HG02885 (cell line): ENCODE measurements around the gene ATR.
"Not testable (repeated sequence)": the region's sequence is repeated elsewhere in the genome, so short reads cannot be mapped to it uniquely, and the experiment has no call there.

ENCODE experiments used
- ATAC-seq: cut with Tn5 transposase; IDR thresholded peaks from one replicate; pipeline ENCODE4 v1.9.1; 2021; ENCODE audit warnings: mild to moderate bottlenecking; ENCODE audit not compliant: unreplicated experiment, poor library complexity

ATR gene

DNA sequence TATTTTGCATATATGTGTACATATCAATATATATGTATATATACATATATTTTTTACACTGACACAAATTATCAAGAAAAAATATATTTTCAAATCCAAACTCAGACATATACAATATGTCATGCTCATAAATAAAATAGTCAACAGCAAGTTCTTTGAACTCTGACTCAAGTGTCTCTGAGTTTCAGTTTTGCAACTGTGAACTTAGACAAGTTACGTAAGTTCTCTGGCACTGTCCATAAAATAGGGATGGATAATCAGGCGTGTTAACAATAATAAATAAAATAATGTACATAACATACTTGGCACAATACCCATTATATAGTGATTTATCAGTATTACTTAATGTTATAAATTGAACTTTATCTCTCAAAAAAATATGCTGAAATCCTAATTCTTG lies 118.6 kb downstream of the ATR start:
- ATAC-seq, result no peak

DNA sequence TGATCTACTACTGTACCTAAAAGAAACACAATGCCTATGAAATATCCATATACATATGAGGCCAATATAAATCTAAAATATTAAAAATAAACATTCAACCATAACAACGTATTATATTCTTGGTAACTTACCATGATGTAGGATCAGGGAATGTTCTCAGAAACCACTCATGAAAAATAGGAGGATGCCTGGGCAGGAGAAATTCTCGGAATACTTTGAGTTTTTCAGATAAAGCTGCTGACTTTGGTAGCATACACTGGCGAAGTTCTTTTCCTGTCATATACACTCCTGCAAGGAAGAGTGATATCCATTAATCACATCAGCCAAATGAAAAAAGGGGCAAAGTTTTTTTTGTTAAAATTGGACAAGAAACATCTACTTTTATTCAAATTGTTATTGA lies 119.4 kb downstream of the ATR start:
- ATAC-seq, result no peak

DNA sequence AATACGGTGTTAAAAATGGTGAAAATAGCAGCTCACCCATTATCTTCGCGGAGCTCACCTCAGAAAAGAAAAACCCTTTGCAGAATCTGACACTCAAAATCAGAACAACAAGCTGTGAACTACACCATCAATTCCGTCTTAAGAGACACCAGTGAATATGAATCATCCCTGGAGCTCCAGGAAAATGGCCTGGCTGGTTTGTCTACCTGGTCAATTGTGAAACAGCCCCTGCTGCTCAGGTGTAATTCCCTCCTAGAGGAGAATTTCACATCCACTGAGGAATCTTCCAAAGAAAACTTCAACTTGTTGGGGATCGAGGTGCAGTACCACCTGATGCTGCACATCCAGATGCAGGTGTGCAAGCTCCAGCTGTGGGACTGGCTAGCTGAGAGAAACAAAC lies 127.7 kb downstream of the ATR start:
- ATAC-seq, result no peak

DNA sequence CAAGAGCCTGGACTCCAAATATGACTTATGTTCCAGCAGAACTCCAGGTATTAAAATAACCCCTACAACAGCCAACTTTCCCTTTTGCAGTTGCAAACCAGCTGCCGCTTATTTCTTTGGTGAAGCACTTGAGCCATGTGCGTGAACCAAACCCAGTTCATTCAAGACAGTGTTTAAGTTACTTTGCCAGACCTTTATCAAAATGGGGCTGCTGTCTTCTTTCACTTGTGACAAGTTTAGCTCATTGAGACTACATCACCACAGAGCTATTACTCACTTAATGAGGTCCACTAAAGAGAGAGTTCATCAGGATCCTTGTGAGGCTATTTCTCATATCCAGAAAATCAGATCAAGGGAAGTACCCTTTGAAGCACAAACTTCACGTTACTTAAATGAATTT lies 128.3 kb downstream of the ATR start:
- no peak for ATAC-seq

DNA sequence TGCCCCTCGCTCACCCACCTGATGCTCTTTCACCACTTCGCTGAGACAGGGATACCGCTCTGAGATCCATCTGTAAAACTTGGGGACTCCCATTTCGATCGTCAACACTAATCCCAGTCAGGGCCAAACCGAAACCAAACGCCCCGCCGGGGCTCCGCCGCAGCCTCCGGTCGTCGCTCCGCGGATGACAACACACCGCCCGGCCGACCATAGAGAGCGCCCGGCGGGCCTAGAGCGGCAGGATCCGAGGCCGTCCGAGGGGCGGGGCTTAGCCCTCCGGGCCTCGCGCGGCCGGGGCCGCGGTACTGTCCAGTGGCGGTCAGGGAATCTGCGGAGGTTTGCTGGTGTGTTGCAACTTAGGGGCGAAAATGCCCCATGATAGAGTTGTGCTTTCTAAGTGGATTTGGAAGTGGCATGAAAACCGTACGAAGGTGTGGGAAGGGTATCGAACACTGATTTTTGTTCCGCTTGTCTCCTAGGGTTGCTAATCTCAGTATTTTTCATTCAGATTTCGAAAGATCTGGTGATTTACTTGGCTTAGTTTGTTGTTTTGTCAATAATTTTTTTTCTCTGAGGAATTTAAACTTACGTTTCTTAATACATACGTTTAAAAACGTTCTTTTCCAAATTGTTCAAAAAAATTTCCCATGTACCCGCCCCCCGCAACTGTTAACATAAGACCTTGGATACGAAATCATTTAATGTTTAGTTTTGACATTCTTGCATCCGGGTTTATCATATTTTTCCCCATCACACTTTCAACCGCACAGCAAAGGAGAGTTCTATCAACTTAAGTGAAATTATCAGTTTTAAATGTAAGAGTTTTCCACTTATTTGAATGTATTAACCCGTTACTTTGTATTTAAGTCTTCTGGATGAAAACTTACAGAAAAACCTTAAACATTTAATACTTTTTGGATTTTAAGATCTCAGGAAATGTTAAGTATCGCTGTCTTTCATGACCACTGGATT lies 130.4 kb downstream of the ATR start, which contains the start of gene XRN1:
TSS of gene XRN1 (minus strand) at position 186 of the 972 bp plus-strand sequence. CDS start at position 93, 93 bp downstream.
- peak; percentile 91 for ATAC-seq

DNA sequence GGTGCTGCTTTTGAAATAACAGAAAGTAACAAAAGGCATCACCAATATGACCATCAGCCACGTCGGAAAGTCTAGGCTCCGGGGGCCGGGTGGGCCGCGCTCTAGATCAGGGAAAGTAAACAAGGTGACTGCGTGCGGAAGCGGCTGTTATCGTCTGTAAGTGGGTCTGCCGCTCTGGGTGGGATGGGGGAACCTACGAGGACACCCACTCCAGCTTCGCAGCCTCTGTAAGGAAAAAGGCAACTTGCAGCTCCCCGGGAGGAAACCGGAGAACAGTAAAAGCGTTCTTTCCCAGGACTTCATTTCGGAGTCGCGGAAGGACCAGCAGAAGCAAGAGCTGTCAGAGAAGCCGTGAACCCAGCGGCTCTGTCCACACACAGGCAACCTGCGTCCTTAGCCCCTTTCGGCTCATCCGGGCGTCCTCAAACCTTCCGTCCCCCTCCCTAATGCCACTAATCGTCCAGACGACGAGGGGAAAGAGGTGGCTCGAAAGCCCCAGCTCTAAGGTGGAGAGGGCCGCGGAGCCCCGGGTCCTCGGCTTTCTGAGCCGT lies 131.2 kb downstream of the ATR start:
- ATAC-seq, result peak; percentile 29

DNA sequence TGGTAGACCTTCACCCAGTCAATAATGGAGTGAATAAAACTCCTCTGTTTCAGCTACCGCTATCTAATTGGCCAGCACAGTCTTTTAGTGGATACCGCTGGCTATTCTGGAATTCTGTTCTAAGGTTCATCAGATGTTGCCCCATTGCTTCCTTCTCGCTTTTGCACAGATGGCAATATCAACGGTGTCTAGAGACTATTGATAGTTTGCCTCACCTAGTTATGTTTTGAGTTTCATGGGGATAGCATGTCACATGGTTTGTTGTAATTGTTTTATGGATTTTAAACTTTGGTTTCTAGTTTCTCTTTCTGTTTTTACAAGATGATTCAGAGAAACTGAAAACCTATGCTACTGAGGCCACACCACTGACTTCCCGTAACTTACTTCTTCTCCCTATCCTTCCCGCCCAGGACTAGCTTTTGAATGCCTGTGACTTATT lies 132.7 kb downstream of the ATR start:
- ATAC-seq, result peak; percentile 52

DNA sequence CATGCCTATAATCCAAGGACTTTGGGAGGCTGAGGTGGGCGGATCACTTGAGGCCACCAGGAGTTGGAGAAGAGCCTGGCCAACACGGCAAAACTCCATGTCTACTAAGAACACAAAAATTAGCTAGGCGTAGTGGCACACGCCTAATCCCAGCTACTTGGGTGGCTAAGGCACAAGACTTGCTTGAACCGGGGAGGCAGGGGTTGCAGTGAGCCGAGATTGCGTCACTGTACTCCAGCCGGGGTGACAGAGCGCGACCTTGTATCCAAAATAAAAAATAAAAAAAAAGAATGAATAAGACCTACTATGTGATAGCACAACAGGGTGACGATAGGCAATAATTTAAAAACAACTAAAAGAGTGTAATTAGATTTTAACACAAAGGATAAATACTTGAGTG lies 134.2 kb downstream of the ATR start:
- no peak for ATAC-seq

DNA sequence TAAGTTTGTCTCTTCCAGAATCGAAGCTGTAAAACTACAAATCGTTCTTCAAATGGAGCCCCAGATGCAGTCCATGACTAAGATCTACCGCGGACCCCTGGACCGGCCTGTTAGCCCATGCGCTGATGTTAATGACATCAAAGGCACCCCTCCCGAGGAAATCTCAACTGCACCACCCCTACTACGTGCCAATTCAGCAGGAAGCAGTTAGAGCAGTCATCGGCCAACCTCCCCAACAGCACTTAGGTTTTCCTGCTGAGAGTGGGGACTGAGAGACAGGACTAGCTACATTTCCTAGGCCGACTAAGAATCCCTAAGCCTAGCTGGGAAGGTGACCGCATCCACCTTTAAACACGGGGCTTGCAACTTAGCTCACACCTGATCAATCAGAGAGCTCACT lies 135.5 kb downstream of the ATR start:
- ATAC-seq, result not testable (repeated sequence)

DNA sequence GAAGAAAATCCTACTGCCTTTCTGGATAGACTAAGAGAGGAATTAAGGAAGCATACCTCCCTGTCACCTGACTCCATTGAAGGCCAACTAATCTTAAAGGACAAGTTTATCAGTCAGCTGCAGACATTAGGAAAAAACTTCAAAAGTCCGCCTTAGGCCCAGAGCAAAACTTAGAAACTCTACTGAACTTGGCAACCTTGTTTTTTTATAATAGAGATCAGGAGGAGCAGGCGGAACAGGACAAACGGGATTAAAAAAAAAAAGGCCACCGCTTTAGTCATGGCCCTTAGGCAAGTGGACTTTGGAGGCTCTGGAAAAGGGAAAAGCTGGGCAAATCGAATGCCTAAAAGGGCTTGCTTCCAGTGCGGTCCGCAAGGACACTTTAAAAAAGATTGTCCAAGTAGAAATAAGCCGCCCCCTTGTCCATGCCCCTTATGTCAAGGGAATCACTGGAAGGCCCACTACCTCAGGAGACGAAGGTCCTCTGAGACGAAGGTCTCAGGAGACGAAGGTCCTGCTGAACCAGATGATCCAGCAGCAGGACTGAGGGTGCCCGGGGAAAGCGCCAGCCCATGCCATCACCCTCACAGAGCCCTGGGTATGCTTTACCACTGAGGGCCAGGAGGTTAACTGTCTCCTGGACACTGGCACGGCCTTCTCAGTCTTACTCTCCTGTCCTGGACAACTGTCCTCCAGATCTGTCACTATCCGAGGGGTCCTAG lies 138.9 kb downstream of the ATR start:
- ATAC-seq, result not testable (repeated sequence)

DNA sequence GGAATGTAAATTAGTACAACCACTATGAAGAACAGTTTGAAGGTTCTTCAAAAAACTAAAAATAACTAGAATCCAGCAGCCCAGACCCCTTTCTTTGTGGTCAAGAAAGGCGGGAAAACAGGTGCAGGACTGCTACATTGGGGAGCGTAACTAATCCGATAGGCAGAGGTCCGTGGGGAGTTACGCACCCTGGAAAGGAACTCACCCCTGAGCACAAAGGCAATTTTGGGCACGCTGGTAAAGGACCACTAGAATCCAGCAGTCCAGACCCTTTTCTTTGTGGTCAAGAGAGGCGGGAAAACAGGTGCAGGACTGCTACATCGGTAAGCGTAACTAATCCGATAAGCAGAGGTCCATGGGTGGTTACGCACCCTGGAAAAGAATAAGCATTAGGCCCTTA lies 140.4 kb downstream of the ATR start:
- not testable (repeated sequence) for ATAC-seq

DNA sequence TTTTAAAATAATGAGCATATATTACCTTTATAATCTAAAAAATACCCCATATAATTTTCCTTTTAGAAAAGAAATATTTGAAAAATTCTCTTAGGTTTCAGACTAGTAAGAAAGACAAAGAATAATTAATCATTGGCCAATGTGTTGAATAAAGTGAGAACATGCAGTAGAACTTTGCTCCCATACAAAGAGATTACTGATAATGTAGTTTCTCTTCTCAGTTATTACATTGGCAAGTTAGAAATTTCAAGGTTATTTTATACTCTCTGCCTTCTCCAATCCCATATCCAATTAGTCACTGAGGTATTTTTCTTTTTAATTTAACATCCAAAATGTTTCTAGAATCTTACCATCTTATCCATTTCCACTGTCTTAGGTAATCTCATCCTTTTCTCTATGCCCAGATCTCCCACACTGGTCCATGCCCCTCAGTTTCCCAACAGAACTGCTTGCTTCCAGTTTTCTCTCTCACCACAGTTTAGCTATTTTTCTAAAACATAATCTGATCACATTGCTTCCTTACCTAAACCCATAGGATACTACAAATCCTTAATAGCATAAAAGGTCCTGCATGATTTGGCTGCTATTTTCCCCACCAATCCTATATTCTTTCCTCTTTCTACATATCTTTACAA lies 141.5 kb downstream of the ATR start:
- ATAC-seq, result no peak

DNA sequence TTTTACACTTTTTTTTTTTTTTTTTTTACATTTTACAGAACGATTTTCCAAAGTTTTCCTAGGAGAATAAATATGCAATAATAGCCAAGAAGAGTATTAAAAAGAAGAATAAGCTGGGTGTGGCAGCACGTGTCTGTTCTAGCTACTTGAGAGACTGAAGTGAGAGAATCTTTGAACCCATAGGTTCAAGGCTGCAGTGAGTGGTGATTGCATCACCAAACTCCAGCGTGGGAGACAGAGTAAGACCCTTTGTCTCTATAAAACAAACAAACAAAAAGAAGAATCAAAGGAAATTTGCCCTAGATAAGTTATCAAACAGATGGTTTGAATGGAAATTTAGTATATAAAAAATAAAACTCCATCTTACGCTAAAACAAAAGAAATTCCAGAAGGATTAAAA lies 144.0 kb downstream of the ATR start:
- ATAC-seq, result no peak

DNA sequence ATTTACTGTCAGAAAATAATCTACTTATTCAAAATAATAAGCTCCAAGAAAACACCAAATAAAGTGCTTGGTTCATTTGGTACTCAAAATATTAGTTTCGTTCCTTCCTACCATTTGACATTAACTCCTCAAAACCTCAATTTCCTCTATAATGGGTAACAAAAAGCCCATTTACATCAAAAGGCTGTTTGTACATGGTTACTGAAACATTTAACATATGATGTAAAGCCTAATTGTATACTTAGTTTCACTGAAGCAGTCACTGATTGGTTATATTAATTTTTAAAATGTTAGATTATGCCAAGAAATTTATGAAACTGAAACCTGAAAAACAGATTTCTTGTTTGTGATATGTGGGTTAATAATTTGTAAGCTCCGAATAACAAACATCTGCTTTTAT lies 145.4 kb downstream of the ATR start:
- ATAC-seq, result no peak

DNA sequence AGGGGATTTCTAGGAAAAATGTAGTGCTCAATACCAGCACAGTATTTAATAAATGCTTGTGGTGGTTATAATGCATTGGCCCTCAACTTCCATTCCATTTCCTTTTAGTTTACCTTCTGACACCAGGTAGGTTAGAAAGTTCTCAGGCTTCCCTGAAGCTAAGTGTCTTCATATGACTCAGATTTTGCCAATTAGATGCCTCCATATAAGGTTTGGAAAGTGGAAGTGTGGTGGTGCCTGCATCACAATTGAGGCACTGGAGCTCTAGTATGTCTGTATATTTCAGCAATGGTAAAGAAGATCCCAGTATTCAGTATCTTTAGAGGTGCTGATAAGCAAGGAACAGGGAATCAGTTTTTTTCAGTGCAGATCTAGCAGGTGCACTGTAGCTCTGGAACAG lies 149.0 kb downstream of the ATR start:
- ATAC-seq, result no peak

DNA sequence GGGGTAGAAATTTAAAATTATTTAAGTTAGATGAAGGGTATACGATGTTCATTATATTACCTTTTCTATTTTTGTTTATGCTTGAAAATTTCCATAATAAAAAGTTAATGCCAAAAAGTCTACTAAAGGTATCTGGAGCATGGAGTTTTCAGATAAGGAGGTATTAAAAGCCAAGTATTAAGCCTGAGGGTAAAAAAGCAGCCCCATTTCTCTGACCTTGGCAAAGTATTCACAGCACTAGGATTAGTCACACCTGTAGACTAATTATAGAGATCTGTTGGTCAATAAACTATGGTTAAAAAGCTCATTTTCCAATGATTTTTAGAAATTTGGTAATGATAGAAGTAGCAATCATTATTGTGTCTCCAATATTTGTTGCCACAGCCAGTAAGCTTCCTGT lies 153.8 kb downstream of the ATR start:
- no peak for ATAC-seq

DNA sequence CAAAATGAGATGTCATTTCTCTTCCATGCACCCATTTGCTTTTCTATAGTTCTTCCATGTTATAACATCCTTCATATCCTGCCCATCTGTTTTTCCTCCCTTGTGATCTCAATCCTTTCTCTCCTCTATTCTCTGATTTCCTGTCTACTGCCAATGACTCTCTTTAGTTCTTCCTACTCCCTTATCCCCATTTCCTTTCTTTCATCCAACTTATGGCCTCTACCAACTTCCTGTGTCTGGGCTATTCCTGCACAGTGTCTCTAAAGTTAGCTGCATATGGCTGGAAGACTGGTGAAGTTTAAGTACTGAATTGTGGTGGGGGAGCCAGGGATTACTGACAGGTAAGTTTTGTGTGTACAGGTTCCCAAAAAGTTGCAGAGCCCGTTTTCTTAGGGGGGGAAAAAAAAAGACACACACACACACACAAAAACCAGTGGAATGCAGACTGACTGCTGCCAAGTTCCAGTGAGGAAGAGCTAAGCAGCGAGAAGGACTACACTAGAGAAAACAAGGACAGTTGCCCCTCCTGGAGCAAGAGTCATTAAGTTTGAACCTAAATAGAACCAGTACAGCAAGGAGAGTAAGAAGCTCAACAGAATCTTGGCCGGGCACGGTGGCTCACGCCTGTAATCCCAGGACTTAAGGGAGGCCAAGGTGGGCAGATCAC lies 159.5 kb downstream of the ATR start:
- no peak for ATAC-seq

DNA sequence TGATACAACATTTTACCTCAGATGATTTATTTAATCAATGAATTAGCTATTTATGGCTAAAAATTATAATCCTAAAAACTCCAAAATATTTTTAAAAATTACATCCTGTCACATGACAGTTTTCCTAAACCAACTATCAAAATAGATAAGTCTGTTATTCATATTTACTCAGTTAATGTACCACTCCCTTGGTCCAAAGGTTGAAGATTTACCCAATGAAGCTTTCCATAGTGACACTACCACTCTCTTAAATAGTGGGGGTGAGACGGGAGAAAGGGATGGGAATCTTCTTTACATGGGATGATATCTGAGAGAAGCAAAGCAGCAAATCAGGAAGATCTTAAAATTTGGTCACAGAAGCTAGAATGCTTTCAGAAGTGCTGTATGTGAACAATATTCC lies 161.2 kb downstream of the ATR start:
- ATAC-seq, result no peak

DNA sequence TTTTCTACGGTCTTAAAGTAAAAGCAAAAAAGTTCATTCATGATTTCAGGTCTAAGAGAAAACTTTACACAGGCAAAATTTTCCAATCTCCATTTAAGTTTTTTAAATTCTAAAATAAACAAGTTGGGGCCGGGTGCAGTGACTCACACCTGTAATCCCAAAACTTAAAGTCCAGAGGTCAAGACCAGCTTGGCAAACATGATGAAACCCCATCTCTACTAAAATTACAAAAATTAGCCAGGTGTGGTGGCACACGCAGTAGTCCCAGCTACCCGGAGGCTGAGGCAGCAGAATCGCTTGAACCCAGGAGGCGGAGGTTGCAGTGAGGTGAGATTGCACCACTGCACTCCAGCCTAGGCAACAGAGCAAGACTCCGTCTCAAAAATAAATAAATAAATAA lies 178.0 kb downstream of the ATR start:
- not testable (repeated sequence) for ATAC-seq
